H1 (cell line): ENCODE data around the gene MAN1C1. TPM values are rescaled to one million over a fixed set of nuclear protein-coding genes. Genes with fewer than 3 reads are reported as not detected.

Experiments used
- CTCF ChIA-PET: fragments of 300-600 bp; sonication (Branson Sonifier 250); formaldehyde crosslinking; loops from one replicate; lab custom pipeline; 2021; ENCODE audit not compliant: partially characterized antibody; lab: Charles Lee
- POLR2A ChIA-PET: fragments of 300-600 bp; sonication (Branson Sonifier 250); formaldehyde crosslinking; loops from one replicate; lab custom pipeline; 2021; ENCODE audit warnings: inconsistent platforms; ENCODE audit not compliant: partially characterized antibody; lab: Charles Lee
- DNase-seq, 2 experiments: peaks; one replicate each; pipeline versions ENCODE4 v3.0.0 to v3.0.0-alpha.2; 2010 to 2022; ENCODE audit warnings: low spot score in 2 of 2, low read depth in 1 of 2, mixed read lengths in 1 of 2
- FAIRE-seq: peaks from 2 replicates; lab custom pipeline; 2011; peaks lifted over from hg19 to GRCh38; lab: Jason Lieb, UNC
- H2AFZ ChIP-seq: 2 replicates; pipeline ENCODE4 v1.8.1; 2012; ENCODE audit warnings: low read length, inconsistent platforms
- H2AK5ac ChIP-seq: 2 replicates; pipeline ENCODE4 v1.6.1; 2013; ENCODE audit warnings: low read depth, low read length
- H2BK120ac ChIP-seq: replicated peaks from 2 replicates; pipeline ENCODE3; 2013; ENCODE audit warnings: low read depth, low read length, inconsistent platforms
- H2BK12ac ChIP-seq: 2 replicates; pipeline ENCODE4 v1.6.1; 2013; ENCODE audit warnings: low read depth, low read length
- H2BK15ac ChIP-seq: 2 replicates; pipeline ENCODE4 v1.6.1; 2013; ENCODE audit warnings: low read length
- H2BK20ac ChIP-seq: 2 replicates; pipeline ENCODE4 v1.6.1; 2013; ENCODE audit warnings: low read length
- H2BK5ac ChIP-seq: 2 replicates; pipeline ENCODE4 v1.6.1; 2013; ENCODE audit warnings: low read depth, low read length
- H3K14ac ChIP-seq: 2 replicates; pipeline ENCODE4 v1.6.1; 2013; ENCODE audit warnings: inconsistent platforms; ENCODE audit not compliant: insufficient read length
- H3K18ac ChIP-seq: 2 replicates; pipeline ENCODE4 v1.6.1; 2013; ENCODE audit warnings: low read length; ENCODE audit errors: extremely low read depth
- H3K23ac ChIP-seq: 2 replicates; pipeline ENCODE4 v1.6.1; 2013; ENCODE audit warnings: inconsistent platforms; ENCODE audit not compliant: insufficient read length
- H3K23me2 ChIP-seq: 2 replicates; pipeline ENCODE4 v1.6.1; 2013; ENCODE audit warnings: low read depth, low read length
- H3K27ac ChIP-seq: 2 replicates; pipeline ENCODE4 v1.6.1; 2011; ENCODE audit warnings: low read depth, low read length, inconsistent platforms
- H3K27me3 ChIP-seq, 4 experiments: replicated peaks in 1 of 4; 1 replicate in 1 of 4; 2 replicates in 3 of 4; pipeline versions ENCODE4 v1.6.1 to v1.8.1; 2011 to 2013; ENCODE audit warnings: low read length in 3 of 4, mild to moderate bottlenecking in 3 of 4, inconsistent platforms in 2 of 4, mixed read lengths in 2 of 4, moderate library complexity in 1 of 4; ENCODE audit not compliant: control insufficient read depth in 3 of 4, insufficient read depth in 3 of 4; ENCODE audit errors: extremely low read depth in 1 of 4
- H3K36me3 ChIP-seq, 4 experiments: 2 replicates each; pipeline versions ENCODE4 v1.6.1 to v1.8.1; 2011 to 2013; ENCODE audit warnings: mild to moderate bottlenecking in 4 of 4, low read length in 3 of 4, moderate library complexity in 2 of 4, control low read depth in 1 of 4, inconsistent platforms in 1 of 4; ENCODE audit not compliant: insufficient read depth in 4 of 4, control insufficient read depth in 2 of 4
- H3K4ac ChIP-seq: replicated peaks from 2 replicates; pipeline ENCODE3; 2013; ENCODE audit warnings: low read length, low read depth, mixed read lengths, inconsistent platforms; ENCODE audit not compliant: insufficient read length
- H3K4me1 ChIP-seq, 4 experiments: replicated peaks in 1 of 4; 1 replicate in 1 of 4; 2 replicates in 3 of 4; pipeline versions ENCODE4 v1.6.1 to v1.8.1; 2011 to 2013; ENCODE audit warnings: low read length in 3 of 4, inconsistent platforms in 2 of 4, mixed read lengths in 1 of 4; ENCODE audit not compliant: insufficient read depth in 4 of 4, control insufficient read depth in 3 of 4
- H3K4me2 ChIP-seq, 2 experiments: 2 replicates each; pipeline versions ENCODE4 v1.6.1 to v1.8.1; 2011 to 2013; ENCODE audit warnings: low read depth in 2 of 2, low read length in 2 of 2, control low read depth in 1 of 2, inconsistent platforms in 1 of 2, mild to moderate bottlenecking in 1 of 2; ENCODE audit not compliant: insufficient read depth in 1 of 2
- H3K4me3 ChIP-seq, 4 experiments: fragments of 200-600, 300-600 bp in 1 of 4; sonication (generic), shearing (Covaris generic), sonication (Bioruptor Twin) in 1 of 4; 2 replicates each; pipeline versions ENCODE4 v1.5.1 to v1.8.1; 2011 to 2016; ENCODE audit warnings: low read length in 4 of 4, low read depth in 3 of 4, control low read depth in 2 of 4, inconsistent platforms in 2 of 4, mild to moderate bottlenecking in 2 of 4, mixed read lengths in 1 of 4, moderate library complexity in 1 of 4; ENCODE audit not compliant: insufficient read depth in 2 of 4; ENCODE audit errors: extremely low read depth in 1 of 4
- H3K56ac ChIP-seq: replicated peaks from 2 replicates; pipeline ENCODE3; 2013; ENCODE audit warnings: low read depth, mild to moderate bottlenecking, mixed read lengths, low read length, inconsistent platforms; ENCODE audit not compliant: insufficient read length
- H3K79me1 ChIP-seq: 2 replicates; pipeline ENCODE4 v1.6.1; 2013; ENCODE audit warnings: low read depth, low read length, control low read depth
- H3K79me2 ChIP-seq, 2 experiments: 2 replicates each; pipeline versions ENCODE4 v1.6.1 to v1.8.1; 2012 to 2013; ENCODE audit warnings: low read length in 2 of 2, mild to moderate bottlenecking in 2 of 2, inconsistent platforms in 1 of 2; ENCODE audit not compliant: insufficient read depth in 2 of 2, control insufficient read depth in 1 of 2
- H3K9ac ChIP-seq, 4 experiments: replicated peaks in 1 of 4; 1 replicate in 1 of 4; 2 replicates in 3 of 4; pipeline versions ENCODE4 v1.6.1 to v1.8.1; 2011 to 2013; ENCODE audit warnings: low read depth in 3 of 4, low read length in 3 of 4, control low read depth in 2 of 4, mild to moderate bottlenecking in 2 of 4, moderate library complexity in 2 of 4, inconsistent platforms in 1 of 4; ENCODE audit errors: extremely low read depth in 1 of 4
- H3K9me3 ChIP-seq, 2 experiments: 2 replicates each; pipeline versions ENCODE4 v1.6.1 to v1.8.1; 2012 to 2013; ENCODE audit warnings: mild to moderate bottlenecking in 2 of 2, moderate library complexity in 2 of 2, control low read depth in 1 of 2, inconsistent platforms in 1 of 2, low read depth in 1 of 2, low read length in 1 of 2, mixed read lengths in 1 of 2; ENCODE audit not compliant: insufficient read depth in 2 of 2
- H4K20me1 ChIP-seq, 2 experiments: replicated peaks in 1 of 2; 2 replicates each; pipeline versions ENCODE3 to v1.8.1; 2011 to 2013; ENCODE audit warnings: inconsistent platforms in 2 of 2, low read length in 2 of 2, mild to moderate bottlenecking in 1 of 2; ENCODE audit not compliant: insufficient read depth in 2 of 2, control insufficient read depth in 1 of 2
- H4K5ac ChIP-seq: 2 replicates; pipeline ENCODE4 v1.6.1; 2013; ENCODE audit warnings: low read length, low read depth, mixed read lengths, inconsistent platforms; ENCODE audit not compliant: insufficient read length
- H4K8ac ChIP-seq: 2 replicates; pipeline ENCODE4 v1.8.0; 2013; ENCODE audit warnings: mild to moderate bottlenecking, moderate library complexity, low read length, inconsistent platforms; ENCODE audit not compliant: insufficient read depth; ENCODE audit errors: extremely low read depth
- H4K91ac ChIP-seq: replicated peaks from 2 replicates; pipeline ENCODE3; 2013; ENCODE audit warnings: low read length, mixed read lengths, inconsistent platforms; ENCODE audit not compliant: insufficient read length
- ATF2 ChIP-seq: IDR thresholded peaks from 2 replicates; pipeline ENCODE4 v1.6.1; 2012; ENCODE audit warnings: low read length, inconsistent platforms
- BACH1 ChIP-seq: IDR thresholded peaks from 2 replicates; pipeline ENCODE4 v1.6.1; 2012; ENCODE audit warnings: low read length, improper control_type of control experiment
- E2F6 ChIP-seq: IDR thresholded peaks from 2 replicates; pipeline ENCODE4 v1.6.1; 2012; ENCODE audit warnings: inconsistent platforms
- HDAC2 ChIP-seq, 2 experiments: fragments of 300-600 bp in 1 of 2; sonication (generic) in 1 of 2; IDR thresholded peaks; 2 replicates each; pipeline ENCODE4 v1.6.1; 2011 to 2012; ENCODE audit warnings: low read depth in 2 of 2, low read length in 2 of 2, mild to moderate bottlenecking in 2 of 2, moderate library complexity in 2 of 2, borderline replicate concordance in 1 of 2, inconsistent platforms in 1 of 2
- PHF8 ChIP-seq: fragments of 200-600 bp; sonication (generic); conservative IDR thresholded peaks from 2 replicates; pipeline ENCODE4 v1.7.1; 2012; ENCODE audit warnings: low read depth, mild to moderate bottlenecking, inconsistent platforms, low read length, moderate library complexity
- SIX5 ChIP-seq: IDR thresholded peaks from 2 replicates; pipeline ENCODE4 v1.6.1; 2011; ENCODE audit warnings: mild to moderate bottlenecking, low read depth, low read length
- SP4 ChIP-seq: IDR thresholded peaks from 2 replicates; pipeline ENCODE4 v1.6.1; 2012; ENCODE audit warnings: low read length, inconsistent platforms
- TAF7 ChIP-seq: optimal IDR thresholded peaks from 2 replicates; pipeline ENCODE3; 2011; ENCODE audit warnings: low read depth, mild to moderate bottlenecking, inconsistent platforms, low read length, moderate library complexity, borderline replicate concordance
- ZNF274 ChIP-seq: IDR thresholded peaks from 2 replicates; pipeline ENCODE4 v1.7.0; 2012; ENCODE audit warnings: low read length, borderline replicate concordance; ENCODE audit errors: extremely low read depth
- WGBS, 2 experiments: shearing (Covaris generic) in 1 of 2; methylation state at CpG; one replicate each; pipeline versions ENCODE4 v1.1.6 to v1.1.7; 2013 to 2015; ENCODE audit warnings: low lambda C conversion rate in 2 of 2, mixed read lengths in 2 of 2, inconsistent platforms in 1 of 2, low coverage in 1 of 2, missing lambda C conversion rate in 1 of 2; ENCODE audit not compliant: insufficient replicate concordance in 2 of 2, insufficient coverage in 1 of 2, insufficient read length in 1 of 2; ENCODE audit errors: extremely low coverage in 1 of 2, missing lambda C conversion rate in 1 of 2; 5-methylcytosine and 5-hydroxymethylcytosine counted together
- polyA plus RNA-seq, 7 experiments: library from polyadenylated mRNA; depleted of rRNA in 3 of 7; stranded (reverse) in 5 of 7; unstranded in 2 of 7; fragments of >200 nt in 5 of 7; fragments of 200-250 nt in 2 of 7; gene quantifications; 1 replicate in 5 of 7; 2 replicates in 1 of 7; 4 replicates in 1 of 7; pipeline versions ENCODE4 v1.2.1 to v1.2.3, GENCODE V29; 2011 to 2013; ENCODE audit warnings: missing spikeins in 2 of 7, mixed read lengths in 2 of 7
- total RNA-seq: library from RNA; stranded (reverse); fragmentation: NEBNext Ultra II Directional; extraction: Animal tissue kit (Norgen Biotek cat#: 25700); gene quantifications from 2 replicates; pipeline ENCODE4 v1.2.1, GENCODE V29; 2021

The MAN1C1 gene
- total and polyA plus RNA-seq, 2 of the 8 experiments (the other 6 are each of a cell fraction or from before 2014, with no cell fraction given) = 7.8 to 15.2 TPM

DNA sequence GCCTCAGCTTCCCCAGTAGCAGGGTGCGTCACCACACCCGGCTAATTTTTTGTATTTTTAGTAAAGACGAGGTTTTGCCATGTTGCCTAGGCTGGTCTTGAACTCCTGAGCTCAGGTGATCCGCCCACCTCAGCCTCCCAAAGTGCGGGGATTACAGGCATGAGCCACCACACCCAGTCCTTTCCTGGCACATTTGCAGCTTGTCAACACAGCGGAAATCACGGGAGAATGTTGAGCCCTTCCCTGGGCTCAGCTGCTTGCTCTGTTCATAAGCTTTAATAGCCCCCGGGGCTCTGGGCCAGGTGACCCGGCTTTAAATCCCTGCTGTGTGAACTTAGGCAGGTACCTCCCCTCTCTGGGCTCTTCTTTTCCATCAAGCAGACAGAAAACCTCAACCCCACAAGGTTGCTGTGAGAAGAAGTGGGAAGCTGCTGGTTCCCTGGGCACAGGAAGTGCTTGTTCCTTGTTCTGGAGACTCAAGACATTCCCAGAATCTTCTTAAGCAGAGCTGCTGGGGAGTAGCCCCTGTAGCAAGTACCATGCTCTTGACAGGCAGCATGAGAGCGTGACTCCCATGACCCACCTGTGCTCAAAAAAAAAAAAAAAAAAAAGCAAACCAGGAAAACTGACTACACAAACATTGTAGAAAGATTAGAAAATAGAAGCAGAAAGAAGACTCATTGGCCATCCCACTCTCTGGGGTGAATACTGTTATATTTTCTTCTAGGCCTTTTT is 168.9 kb downstream of the MAN1C1 start:
- no peak overlapping the region for H2BK5ac ChIP-seq
- POLR2A ChIA-PET = no interaction called here
- H2AK5ac ChIP-seq = no peak overlapping the region
- no peak overlapping the region for H3K4me2 ChIP-seq
- no peak overlapping the region for H2BK12ac ChIP-seq
- H4K5ac ChIP-seq = no peak overlapping the region
- H4K91ac ChIP-seq = no peak overlapping the region
- H4K20me1 ChIP-seq = no peaks in the 10 kb centered on the region
- H3K4me1 ChIP-seq = peaks cover 0 to 13% (median 9%) of the 10 kb centered on the region in 4 experiments; a peak in 6 of 7 replicates
- 85% methylated on average over 10 of the region's 10 CpGs; no CpG with 5 or more reads in 1 of the 2 experiments for WGBS, 2 experiments
- H3K23me2 ChIP-seq = no peaks in the 10 kb centered on the region
- no peak overlapping the region for H3K56ac ChIP-seq
- H4K8ac ChIP-seq = no peak overlapping the region
- H2BK15ac ChIP-seq = no peak overlapping the region
- no peak for FAIRE-seq
- H3K36me3 ChIP-seq = no peaks in the 10 kb centered on the region; a peak in 1 of 8 replicates
- H2AFZ ChIP-seq = no peak overlapping the region
- CTCF ChIA-PET = interaction anchor here (1.1 to 4.2 kb wide), 5 partner anchors 10 to 283 kb away, joined by 3 to 28 read pairs (median 4); no protein-coding TSS in a partner anchor
- H2BK20ac ChIP-seq = no peak overlapping the region
- no peaks in the 10 kb centered on the region for H3K79me1 ChIP-seq
- H3K18ac ChIP-seq = no peak overlapping the region
- no peak overlapping the region for H2BK120ac ChIP-seq
- H3K27me3 ChIP-seq = no peaks in the 10 kb centered on the region; a peak in 1 of 7 replicates
- H3K23ac ChIP-seq = no peak overlapping the region
- no peak overlapping the region for H3K27ac ChIP-seq
- DNase-seq = no peak
- H3K9ac ChIP-seq = no peak overlapping the region
- H3K79me2 ChIP-seq = no peaks in the 10 kb centered on the region
- H3K4me3 ChIP-seq = no peak overlapping the region
- H3K14ac ChIP-seq = no peak overlapping the region
- no peak overlapping the region for H3K4ac ChIP-seq
- H3K9me3 ChIP-seq = no peaks in the 10 kb centered on the region
- TF ChIP-seq HDAC2 (IDR thresholded peaks at IDR 0.05; ENCODE audit: borderline replicate concordance in 1 of 2, low read depth in 2 of 2, low read length in 2 of 2) = no peak
- no peak for TF ChIP-seq E2F6
- no peak for TF ChIP-seq BACH1
- no peak for TF ChIP-seq SIX5
- TF ChIP-seq ATF2 = no peak
- no peak for TF ChIP-seq PHF8
- TF ChIP-seq ZNF274 = no peak
- TF ChIP-seq TAF7 = no peak
- TF ChIP-seq SP4 = no peak
